Gastrocnemius medialis (tissue), 4 donors: ENCODE data around the gene MRPL3. TPM values are rescaled to one million over a fixed set of nuclear protein-coding genes. Genes with fewer than 3 reads are reported as not detected.

Experiments
- ATAC-seq, 2 donors: fragments of 150-250 bp; one replicate each; pipeline ENCODE4 v1.9.1; 2016
- DNase-seq, 2 donors: peaks; one replicate each; pipeline ENCODE4 v3.0.0-alpha.2; 2019
- H3K27ac ChIP-seq, 4 donors: fragments of 200-600 bp; sonication (generic); 1 replicate in 1 of 4; 2 replicates in 3 of 4; pipeline ENCODE4 v1.5.1; 2016 to 2018; ENCODE audit warnings: mild to moderate bottlenecking in 2 of 4, moderate library complexity in 1 of 4
- H3K27me3 ChIP-seq, 3 donors: fragments of 200-600 bp; sonication (generic) in 2 of 3; 1 replicate in 1 of 3; 2 replicates in 2 of 3; pipeline versions ENCODE4 v1.5.1 to v1.6.0; 2016 to 2019; ENCODE audit warnings: mild to moderate bottlenecking in 1 of 3, moderate library complexity in 1 of 3
- H3K36me3 ChIP-seq, 2 donors: fragments of 200-600 bp; sonication (generic) in 1 of 2; one replicate each; pipeline ENCODE4 v1.5.1; 2017 to 2018
- H3K4me1 ChIP-seq, 2 donors: fragments of 200-600 bp; sonication (generic) in 1 of 2; one replicate each; pipeline ENCODE4 v1.5.1; 2016 to 2017; ENCODE audit warnings: mild to moderate bottlenecking in 2 of 2
- H3K4me3 ChIP-seq, 4 donors: fragments of 200-600 bp; sonication (generic) in 3 of 4; 1 replicate in 1 of 4; 2 replicates in 3 of 4; pipeline ENCODE4 v1.5.1; 2016 to 2019; ENCODE audit warnings: mild to moderate bottlenecking in 2 of 4
- H3K9me3 ChIP-seq, 3 donors: fragments of 200-600 bp; sonication (generic) in 2 of 3; 1 replicate in 1 of 3; 2 replicates in 2 of 3; pipeline ENCODE4 v1.5.1; 2016 to 2019
- CTCF ChIP-seq, 5 experiments: fragments of 450-650 bp in 3 of 5; fragments of 200-600 bp in 2 of 5; sonication (generic) in 2 of 5; IDR thresholded peaks in 4 of 5; conservative IDR thresholded peaks in 1 of 5; 1 replicate in 4 of 5; 2 replicates in 1 of 5; pipeline ENCODE4 v1.5.1; 2016 to 2019; ENCODE audit warnings: antibody characterized with exemption in 5 of 5, mild to moderate bottlenecking in 3 of 5, moderate library complexity in 3 of 5
- POLR2A ChIP-seq, 2 donors: fragments of 450-650 bp; IDR thresholded peaks; one replicate each; pipeline ENCODE4 v1.6.1; 2017; ENCODE audit warnings: antibody characterized with exemption in 2 of 2, mild to moderate bottlenecking in 2 of 2, moderate library complexity in 2 of 2
- in situ Hi-C, 4 donors: fragments of 200-750 bp; cut with MboI; loops; one replicate each; pipeline versions ENCODE4 v1.15.0 to v1.8.0; 2017; ENCODE audit warnings: low sequenced_read_pairs in 4 of 4
- intact Hi-C: fragments of 100-400 bp; cut with DNase I; formaldehyde crosslinking; loops from one replicate; pipeline ENCODE4 v1.15.1; 2023; ENCODE audit warnings: low total_unique reads
- total RNA-seq, 4 donors: library from RNA; depleted of rRNA; stranded (reverse); fragments of >200 nt; gene quantifications; one replicate each; pipeline versions ENCODE4 v1.1.0 to v1.2.3, GENCODE V29; 2016

The MRPL3 gene
- total RNA-seq, 4 donors from 2014 or later = 72.3 to 109 (median 97.1) TPM

GRCh38 chr3:131540821-131541220 is 38.0 kb upstream of the MRPL3 start:
- DNase-seq = no peak
- H3K9me3 ChIP-seq = no peaks in the 10 kb centered on the region
- in situ Hi-C loops (no loop called here), intact Hi-C loops (no loop called here)
- no peaks in the 10 kb centered on the region for H3K36me3 ChIP-seq
- no peak overlapping the region for H3K4me3 ChIP-seq
- no peak for ATAC-seq
- TF ChIP-seq CTCF (IDR thresholded peaks at IDR 0.05 in 4 of 5, conservative IDR thresholded peaks at IDR 0.05 in 1 of 5) = no peak
- TF ChIP-seq POLR2A (IDR thresholded peaks at IDR 0.05) = no peak
- H3K27ac ChIP-seq = no peak overlapping the region
- peaks cover 4 to 16% of the 10 kb centered on the region in 2 donors for H3K4me1 ChIP-seq
- H3K27me3 ChIP-seq = no peaks in the 10 kb centered on the region

- DNase-seq (no peak), ATAC-seq (no peak)
- in situ Hi-C loops (no loop called here), intact Hi-C loops (no loop called here)
- Histone ChIP-seq H3K4me3 (no peak overlapping the region), H3K36me3 (no peaks in the 10 kb centered on the region), H3K27ac (no peak overlapping the region), H3K27me3 (no peaks in the 10 kb centered on the region), H3K4me1 (peaks cover 4 to 12% of the 10 kb centered on the region in 2 donors), H3K9me3 (no peaks in the 10 kb centered on the region)
- TF ChIP-seq CTCF (IDR thresholded peaks at IDR 0.05 in 4 of 5, conservative IDR thresholded peaks at IDR 0.05 in 1 of 5) = no peak
- TF ChIP-seq POLR2A (IDR thresholded peaks at IDR 0.05) = no peak
Measured at GRCh38 chr3:131540143-131540542, 37.4 kb upstream of the MRPL3 start.

- Histone ChIP-seq H3K4me1 (peaks cover 4 to 7% of the 10 kb centered on the region in 2 donors), H3K9me3 (no peaks in the 10 kb centered on the region), H3K27ac (no peak overlapping the region), H3K27me3 (no peaks in the 10 kb centered on the region), H3K4me3 (no peak overlapping the region), H3K36me3 (no peaks in the 10 kb centered on the region)
- intact Hi-C loops (no loop called here), in situ Hi-C loops (no loop called here)
- ATAC-seq = no peak
- no peak for DNase-seq
- TF ChIP-seq CTCF (IDR thresholded peaks at IDR 0.05 in 4 of 5, conservative IDR thresholded peaks at IDR 0.05 in 1 of 5) (no peak), POLR2A (IDR thresholded peaks at IDR 0.05) (no peak)
Measured at GRCh38 chr3:131538968-131539367, 36.2 kb upstream of the MRPL3 start.

- TF ChIP-seq POLR2A (IDR thresholded peaks at IDR 0.05) = no peak
- no peak for TF ChIP-seq CTCF (IDR thresholded peaks at IDR 0.05 in 4 of 5, conservative IDR thresholded peaks at IDR 0.05 in 1 of 5)
- intact Hi-C loops (no loop called here), in situ Hi-C loops (no loop called here)
- Histone ChIP-seq H3K36me3 (no peaks in the 10 kb centered on the region), H3K27me3 (no peaks in the 10 kb centered on the region), H3K4me3 (no peak overlapping the region), H3K4me1 (no peaks in the 10 kb centered on the region), H3K27ac (no peak overlapping the region), H3K9me3 (no peaks in the 10 kb centered on the region)
- no peak for DNase-seq
- ATAC-seq = no peak
Measured at GRCh38 chr3:131537531-131537930, 34.8 kb upstream of the MRPL3 start.

GRCh38 chr3:131535596-131535995 is 32.8 kb upstream of the MRPL3 start:
- no peak overlapping the region for H3K4me3 ChIP-seq
- H3K27ac ChIP-seq = no peak overlapping the region
- DNase-seq = no peak
- no peak for ATAC-seq
- H3K4me1 ChIP-seq = no peaks in the 10 kb centered on the region
- intact Hi-C loops = no loop called here
- H3K36me3 ChIP-seq = no peaks in the 10 kb centered on the region
- no peaks in the 10 kb centered on the region for H3K9me3 ChIP-seq
- in situ Hi-C loops = no loop called here
- TF ChIP-seq POLR2A (IDR thresholded peaks at IDR 0.05) (no peak), CTCF (IDR thresholded peaks at IDR 0.05 in 4 of 5, conservative IDR thresholded peaks at IDR 0.05 in 1 of 5) (no peak)
- H3K27me3 ChIP-seq = no peaks in the 10 kb centered on the region
